NCI-H1417 treated with DMSO at 0.1 percent for 48 hours (cell line): ENCODE results near the gene COL19A1.

Experiments
- DNase-seq: peaks from one replicate; lab custom pipeline; 2025; lab: John Stamatoyannopoulos, UW

The COL19A1 gene

GRCh38 chr6:70168681-70169377 lies 302.5 kb downstream of the COL19A1 start:
- DNase-seq: no peak

- no peak for DNase-seq
These were observed 304.9 kb downstream of the COL19A1 start for GRCh38 chr6:70171236-70171635.

GRCh38 chr6:70172252-70172651 lies 305.9 kb downstream of the COL19A1 start:
- no peak for DNase-seq

- no peak for DNase-seq
These were observed 309.4 kb downstream of the COL19A1 start for GRCh38 chr6:70175770-70176169.

GRCh38 chr6:70176842-70177550 lies 310.6 kb downstream of the COL19A1 start:
- DNase-seq: no peak

GRCh38 chr6:70180183-70180900 lies 314.0 kb downstream of the COL19A1 start:
- no peak for DNase-seq

- no peak for DNase-seq
These were observed 314.7 kb downstream of the COL19A1 start for GRCh38 chr6:70180901-70181599.

GRCh38 chr6:70183538-70183937 lies 317.2 kb downstream of the COL19A1 start:
- no peak for DNase-seq

- no peak for DNase-seq
These were observed 318.4 kb downstream of the COL19A1 start for GRCh38 chr6:70184723-70185122.

- no peak for DNase-seq
These were observed 320.1 kb downstream of the COL19A1 start for GRCh38 chr6:70186461-70186860.

GRCh38 chr6:70188202-70188601 lies 321.8 kb downstream of the COL19A1 start:
- no peak for DNase-seq

- DNase-seq: no peak
These were observed 328.1 kb downstream of the COL19A1 start for GRCh38 chr6:70194421-70194820.

- DNase-seq: no peak
These were observed 330.2 kb downstream of the COL19A1 start for GRCh38 chr6:70196531-70196930.

GRCh38 chr6:70198785-70199184 lies 332.4 kb downstream of the COL19A1 start:
- DNase-seq: no peak

GRCh38 chr6:70208235-70208790 lies 342.0 kb downstream of the COL19A1 start:
- DNase-seq: no peak

GRCh38 chr6:70210462-70210861 lies 344.1 kb downstream of the COL19A1 start:
- DNase-seq: no peak

GRCh38 chr6:70215460-70216108 lies 349.2 kb downstream of the COL19A1 start:
- no peak for DNase-seq

- DNase-seq: no peak
These were observed 350.4 kb downstream of the COL19A1 start for GRCh38 chr6:70216767-70217166.

- no peak for DNase-seq
These were observed 353.7 kb downstream of the COL19A1 start for GRCh38 chr6:70219943-70220613.

GRCh38 chr6:70221025-70221714 lies 354.8 kb downstream of the COL19A1 start:
- no peak for DNase-seq
